Measurements from ENCODE around the gene TSPAN9. TPM values are rescaled to one million over a fixed set of nuclear protein-coding genes. Genes with fewer than 3 reads are reported as not detected.

The TSPAN9 gene
- total RNA-seq, 1 donor from 2014 or later: 30.4 TPM

DNA sequence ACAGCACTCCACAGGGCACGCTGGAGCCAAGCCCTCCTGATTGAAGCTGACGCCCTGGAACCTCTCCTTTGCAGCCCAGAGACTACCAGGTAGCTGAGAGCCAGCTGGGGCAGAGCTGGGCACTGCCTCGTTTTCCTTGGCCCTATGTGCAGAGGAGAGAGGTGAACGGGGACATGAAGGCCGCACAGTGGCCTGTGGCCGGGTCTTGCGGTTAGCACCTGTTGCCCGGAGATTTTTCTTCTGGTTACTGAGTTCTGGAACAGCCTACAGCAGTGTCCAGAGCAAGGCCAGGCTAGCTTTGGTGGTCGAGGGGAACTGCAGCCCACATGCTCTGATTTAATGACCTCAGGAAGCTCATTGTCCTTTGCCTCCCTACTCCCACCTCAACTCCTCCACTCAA, 212.5 kb downstream of the TSPAN9 start:
- Mint-ChIP-seq H3K4me1 (ENCODE audit: low read depth) (peaks cover 15% of the 10 kb centered on the region), H3K9me3 (ENCODE audit: low read depth) (no peaks in the 10 kb centered on the region), H3K27me3 (peaks cover 12% of the 10 kb centered on the region), H3K36me3 (ENCODE audit: insufficient read depth) (peaks cover under 1% of the 10 kb centered on the region), H3K4me3 (ENCODE audit: low read depth) (no peak overlapping the region), H3K27ac (no peak overlapping the region)
- TF ChIP-seq, protein P1, sequence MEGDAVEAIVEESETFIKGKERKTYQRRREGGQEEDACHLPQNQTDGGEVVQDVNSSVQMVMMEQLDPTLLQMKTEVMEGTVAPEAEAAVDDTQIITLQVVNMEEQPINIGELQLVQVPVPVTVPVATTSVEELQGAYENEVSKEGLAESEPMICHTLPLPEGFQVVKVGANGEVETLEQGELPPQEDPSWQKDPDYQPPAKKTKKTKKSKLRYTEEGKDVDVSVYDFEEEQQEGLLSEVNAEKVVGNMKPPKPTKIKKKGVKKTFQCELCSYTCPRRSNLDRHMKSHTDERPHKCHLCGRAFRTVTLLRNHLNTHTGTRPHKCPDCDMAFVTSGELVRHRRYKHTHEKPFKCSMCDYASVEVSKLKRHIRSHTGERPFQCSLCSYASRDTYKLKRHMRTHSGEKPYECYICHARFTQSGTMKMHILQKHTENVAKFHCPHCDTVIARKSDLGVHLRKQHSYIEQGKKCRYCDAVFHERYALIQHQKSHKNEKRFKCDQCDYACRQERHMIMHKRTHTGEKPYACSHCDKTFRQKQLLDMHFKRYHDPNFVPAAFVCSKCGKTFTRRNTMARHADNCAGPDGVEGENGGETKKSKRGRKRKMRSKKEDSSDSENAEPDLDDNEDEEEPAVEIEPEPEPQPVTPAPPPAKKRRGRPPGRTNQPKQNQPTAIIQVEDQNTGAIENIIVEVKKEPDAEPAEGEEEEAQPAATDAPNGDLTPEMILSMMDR (IDR thresholded peaks at IDR 0.05; ENCODE audit: unreplicated experiment): no peak
- DNase-seq (ENCODE audit: low spot score, unreplicated experiment): no peak

DNA sequence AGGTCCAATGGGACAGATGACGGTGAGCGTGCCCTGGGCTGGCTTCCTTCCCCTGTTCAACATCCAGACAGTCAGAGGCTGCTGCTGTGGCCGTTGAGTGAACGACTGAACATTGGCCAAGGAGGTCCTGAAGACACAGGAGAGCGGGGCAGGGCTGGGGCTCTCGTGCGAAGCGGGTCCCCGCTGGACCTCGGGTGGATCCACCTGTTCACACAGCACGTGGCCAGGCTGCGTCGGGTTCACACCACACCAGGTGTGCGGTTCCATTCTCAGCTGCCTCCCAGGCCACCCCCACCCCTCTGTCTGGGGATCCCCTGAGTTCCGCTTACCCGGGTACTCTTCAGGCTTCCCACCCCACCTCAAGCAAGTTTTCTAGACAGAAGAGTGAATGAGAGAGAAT, 214.8 kb downstream of the TSPAN9 start:
- no peaks in the 10 kb centered on the region for H3K36me3 Mint-ChIP-seq (ENCODE audit: insufficient read depth)

DNA sequence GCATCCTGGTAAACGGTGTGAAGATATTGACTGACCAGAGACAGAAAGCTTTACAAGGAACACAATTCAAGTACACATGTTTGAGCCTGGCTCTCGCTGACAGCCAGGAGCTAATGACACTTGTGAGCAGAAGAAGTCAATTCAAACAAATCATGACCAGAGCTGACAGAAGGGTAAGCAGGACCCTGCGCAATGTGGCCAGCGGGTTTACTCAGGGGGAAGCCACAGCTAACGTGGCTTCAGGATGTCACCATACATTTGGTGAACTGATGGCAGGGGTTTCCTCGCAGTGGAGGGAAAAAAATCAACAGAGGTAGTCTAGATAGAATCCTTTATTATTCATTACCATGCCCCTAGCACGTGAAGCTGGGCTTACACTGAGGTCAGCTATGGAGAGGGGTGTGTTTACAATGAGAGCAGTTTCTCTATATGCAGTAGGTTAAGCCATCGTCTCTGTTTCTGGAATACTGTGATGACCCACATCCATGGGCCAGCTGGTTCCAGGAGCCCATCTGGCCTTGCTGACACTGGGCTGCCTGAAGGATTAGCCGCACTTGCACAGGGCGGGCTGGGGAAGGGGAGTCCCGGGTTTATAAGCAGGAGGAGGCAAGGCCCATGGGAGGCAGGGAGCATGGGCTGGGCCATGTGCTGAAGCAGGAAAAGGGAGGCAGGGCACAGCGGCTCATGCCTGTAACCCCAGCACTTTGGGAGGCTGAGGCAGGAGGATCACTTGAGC, 215.7 kb downstream of the TSPAN9 start:
- Mint-ChIP-seq H3K27me3 (peaks cover 27% of the 10 kb centered on the region), H3K36me3 (ENCODE audit: insufficient read depth) (no peaks in the 10 kb centered on the region), H3K9me3 (ENCODE audit: low read depth) (no peaks in the 10 kb centered on the region), H3K4me1 (ENCODE audit: low read depth) (peaks cover 15% of the 10 kb centered on the region), H3K4me3 (ENCODE audit: low read depth) (no peak overlapping the region), H3K27ac (no peak overlapping the region)
- TF ChIP-seq, protein P1 (IDR thresholded peaks at IDR 0.05; ENCODE audit: unreplicated experiment): no peak
- no peak for DNase-seq (ENCODE audit: low spot score, unreplicated experiment)

More for the DNA sequence above, 214.8 kb downstream of the TSPAN9 start:
- no peak for DNase-seq (ENCODE audit: low spot score, unreplicated experiment)
- Mint-ChIP-seq H3K9me3 (ENCODE audit: low read depth) (no peaks in the 10 kb centered on the region), H3K27ac (no peak overlapping the region), H3K27me3 (peaks cover 27% of the 10 kb centered on the region), H3K4me3 (ENCODE audit: low read depth) (no peak overlapping the region), H3K4me1 (ENCODE audit: low read depth) (peaks cover 15% of the 10 kb centered on the region)
- TF ChIP-seq, protein P1 (IDR thresholded peaks at IDR 0.05; ENCODE audit: unreplicated experiment): no peak

DNA sequence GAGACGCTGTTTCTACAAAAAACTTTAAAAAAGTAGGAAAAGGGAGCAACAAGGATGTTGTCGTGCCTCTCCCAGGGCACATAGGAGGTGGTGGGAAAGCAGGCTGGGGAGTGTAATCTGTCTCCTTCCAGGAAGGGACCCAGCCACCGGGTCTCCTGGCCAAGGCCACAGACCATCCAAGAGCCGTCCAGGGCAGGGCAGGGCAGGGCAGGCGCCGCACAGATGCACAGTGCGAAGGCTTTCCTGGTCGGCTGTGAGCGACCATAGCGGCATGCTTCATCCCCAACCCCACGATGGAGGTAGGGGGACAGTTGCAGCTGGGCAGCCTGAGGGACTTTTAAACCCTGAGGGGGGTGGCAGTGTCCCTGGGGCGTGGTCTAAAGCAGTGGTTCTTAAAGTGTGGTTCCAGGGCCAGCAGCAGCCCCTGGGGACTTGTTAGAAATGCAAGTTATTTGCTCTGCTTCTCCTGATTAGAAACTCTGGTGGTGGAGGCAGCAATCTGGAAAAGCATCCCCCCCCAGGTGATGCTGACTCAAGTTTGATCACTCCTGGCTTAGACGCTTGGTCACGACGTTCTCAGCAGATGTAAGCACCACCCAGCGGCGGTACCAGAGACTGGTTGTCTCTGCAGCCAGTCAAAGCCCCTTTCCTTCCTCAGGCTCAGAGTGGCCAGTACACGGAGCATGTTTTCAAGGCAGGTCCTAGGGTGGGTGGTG, 216.4 kb downstream of the TSPAN9 start:
- no peak overlapping the region for H3K27ac Mint-ChIP-seq
- no peak overlapping the region for H3K4me3 Mint-ChIP-seq (ENCODE audit: low read depth)

DNA sequence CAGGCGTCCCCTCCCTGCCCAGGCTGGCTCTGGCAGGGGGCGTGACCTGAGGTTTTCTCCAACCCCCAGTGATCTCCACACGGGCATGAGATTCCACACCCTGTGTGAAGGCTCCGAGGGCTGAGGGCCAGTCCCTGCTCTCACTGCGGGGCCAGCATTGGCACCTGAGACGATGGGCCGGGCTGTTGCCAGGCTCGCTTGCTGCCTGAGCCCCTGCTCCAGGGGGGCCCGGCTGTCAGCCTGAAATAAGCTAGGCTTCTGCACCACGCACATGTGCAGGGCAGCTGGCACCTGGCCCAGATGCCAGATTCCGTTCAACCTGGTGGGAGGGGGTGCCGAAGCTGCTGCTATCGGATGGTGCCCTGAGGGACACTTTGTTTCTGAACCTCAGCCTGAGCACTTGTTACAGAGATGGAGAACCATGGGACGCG, 217.3 kb downstream of the TSPAN9 start:
- TF ChIP-seq, protein P1 (IDR thresholded peaks at IDR 0.05; ENCODE audit: unreplicated experiment): no peak
- H3K27me3 Mint-ChIP-seq: peaks cover 42% of the 10 kb centered on the region
- no peaks in the 10 kb centered on the region for H3K36me3 Mint-ChIP-seq (ENCODE audit: insufficient read depth)
- DNase-seq (ENCODE audit: low spot score, unreplicated experiment): no peak
- no peak overlapping the region for H3K27ac Mint-ChIP-seq
- H3K4me3 Mint-ChIP-seq (ENCODE audit: low read depth): no peak overlapping the region
- H3K4me1 Mint-ChIP-seq (ENCODE audit: low read depth): peaks cover 2% of the 10 kb centered on the region
- no peaks in the 10 kb centered on the region for H3K9me3 Mint-ChIP-seq (ENCODE audit: low read depth)

More for the DNA sequence above, 216.4 kb downstream of the TSPAN9 start:
- no peaks in the 10 kb centered on the region for H3K9me3 Mint-ChIP-seq (ENCODE audit: low read depth)
- peaks cover 10% of the 10 kb centered on the region for H3K4me1 Mint-ChIP-seq (ENCODE audit: low read depth)
- DNase-seq (ENCODE audit: low spot score, unreplicated experiment): no peak
- TF ChIP-seq, protein P1 (IDR thresholded peaks at IDR 0.05; ENCODE audit: unreplicated experiment): no peak
- peaks cover 33% of the 10 kb centered on the region for H3K27me3 Mint-ChIP-seq
- H3K36me3 Mint-ChIP-seq (ENCODE audit: insufficient read depth): no peaks in the 10 kb centered on the region
